ENCODE results near the gene PRELID3B.

The PRELID3B gene

GRCh38 chr20:59008715-59009336 lies 33.8 kb downstream of the PRELID3B start:
- DNase-seq = no peak

DNA sequence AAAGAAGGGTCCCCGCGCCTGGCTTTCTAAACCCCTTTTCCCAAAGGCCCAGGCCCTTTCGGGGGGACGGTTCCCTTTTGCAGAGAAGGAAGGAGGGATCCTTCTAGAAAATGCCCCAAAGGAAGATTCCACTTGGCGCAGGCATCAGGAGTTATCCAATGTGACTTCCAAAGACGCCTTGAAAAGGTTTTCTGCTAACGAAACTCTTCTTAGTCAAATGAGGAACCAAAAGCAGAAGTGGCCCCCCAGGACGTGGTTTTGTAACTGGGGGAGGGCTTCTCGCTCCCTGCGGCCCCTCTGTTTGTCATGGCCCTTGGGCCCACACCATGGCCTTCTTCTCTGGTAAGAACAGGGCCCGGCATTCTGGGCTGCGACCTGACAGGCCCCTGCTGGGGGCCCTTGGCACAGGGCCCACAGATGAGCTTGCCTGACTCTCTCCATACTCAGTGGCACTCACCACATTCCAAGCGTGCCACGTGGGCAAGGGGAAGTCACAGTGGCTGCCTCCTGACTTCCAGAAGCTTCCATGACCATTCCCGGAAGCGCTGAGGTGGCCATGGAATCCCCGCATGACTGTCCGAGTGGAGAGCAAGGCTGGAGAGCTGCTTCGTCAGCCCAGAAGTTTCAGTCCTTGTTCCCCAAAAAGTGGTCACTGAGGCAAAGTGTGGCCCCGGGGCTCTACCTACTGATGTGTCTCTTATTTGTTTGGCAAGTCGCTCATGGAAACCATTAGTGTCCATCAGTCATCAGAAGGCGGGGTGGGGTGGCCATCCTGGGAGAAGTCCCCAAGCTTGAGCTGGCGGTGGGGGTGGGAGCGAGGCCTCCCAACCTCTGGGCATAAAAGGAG lies 34.7 kb downstream of the PRELID3B start:
- peak; percentile 93 to 97 (median 94) for DNase-seq

- DNase-seq = peak; percentile 82 to 95 (median 89)
These were observed 35.5 kb downstream of the PRELID3B start, which contains the start of gene CTSZ for GRCh38 chr20:59006864-59007664. CTSZ (minus strand) TSS chr20:59007254; CDS start chr20:59007128, 126 bp downstream.

GRCh38 chr20:59006167-59006863 lies 36.3 kb downstream of the PRELID3B start:
- DNase-seq = peak; percentile 27 to 54 (median 40)

DNA sequence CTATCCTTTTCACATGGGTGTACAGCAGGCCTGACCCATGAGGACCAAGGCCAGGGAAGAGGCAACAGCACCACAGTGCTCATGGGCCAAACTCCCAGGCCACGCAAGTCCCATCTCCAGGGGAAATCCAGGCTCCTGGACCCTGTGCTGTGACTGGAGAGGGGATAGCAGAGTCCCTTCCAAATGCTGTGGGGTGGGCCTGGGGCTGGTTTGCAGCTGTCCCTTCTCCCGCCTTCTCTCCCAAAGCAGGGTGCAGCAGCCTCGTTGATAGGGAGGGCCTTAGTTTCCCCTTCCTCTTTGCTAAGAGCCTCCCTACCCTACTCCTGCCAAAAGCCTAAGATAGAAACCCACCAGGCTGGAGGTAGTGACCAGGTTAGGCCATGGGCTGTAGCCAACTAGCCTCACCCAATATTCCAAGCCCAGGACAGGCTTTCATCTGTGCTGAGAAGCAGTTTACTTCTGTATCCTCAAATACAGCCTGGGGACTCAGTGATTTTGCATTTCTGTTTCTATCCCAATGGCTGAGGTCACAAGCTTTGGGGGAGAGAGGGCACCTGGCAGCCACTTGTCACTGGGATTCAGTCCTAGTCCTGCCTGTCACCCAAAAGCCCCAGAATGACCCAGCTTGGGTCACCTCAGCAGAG lies 36.9 kb downstream of the PRELID3B start:
- no peak for DNase-seq

GRCh38 chr20:59004763-59005522 lies 37.6 kb downstream of the PRELID3B start:
- DNase-seq = peak; percentile 84 to 92 (median 92)

- DNase-seq = peak; percentile 87 to 95 (median 95)
These were observed 38.2 kb downstream of the PRELID3B start for GRCh38 chr20:59004493-59004762.

- DNase-seq = no peak
These were observed 38.6 kb downstream of the PRELID3B start for GRCh38 chr20:59003836-59004492.

GRCh38 chr20:59002874-59003399 lies 39.6 kb downstream of the PRELID3B start:
- DNase-seq = no peak

GRCh38 chr20:59002388-59002787 lies 40.2 kb downstream of the PRELID3B start:
- DNase-seq = no peak

DNA sequence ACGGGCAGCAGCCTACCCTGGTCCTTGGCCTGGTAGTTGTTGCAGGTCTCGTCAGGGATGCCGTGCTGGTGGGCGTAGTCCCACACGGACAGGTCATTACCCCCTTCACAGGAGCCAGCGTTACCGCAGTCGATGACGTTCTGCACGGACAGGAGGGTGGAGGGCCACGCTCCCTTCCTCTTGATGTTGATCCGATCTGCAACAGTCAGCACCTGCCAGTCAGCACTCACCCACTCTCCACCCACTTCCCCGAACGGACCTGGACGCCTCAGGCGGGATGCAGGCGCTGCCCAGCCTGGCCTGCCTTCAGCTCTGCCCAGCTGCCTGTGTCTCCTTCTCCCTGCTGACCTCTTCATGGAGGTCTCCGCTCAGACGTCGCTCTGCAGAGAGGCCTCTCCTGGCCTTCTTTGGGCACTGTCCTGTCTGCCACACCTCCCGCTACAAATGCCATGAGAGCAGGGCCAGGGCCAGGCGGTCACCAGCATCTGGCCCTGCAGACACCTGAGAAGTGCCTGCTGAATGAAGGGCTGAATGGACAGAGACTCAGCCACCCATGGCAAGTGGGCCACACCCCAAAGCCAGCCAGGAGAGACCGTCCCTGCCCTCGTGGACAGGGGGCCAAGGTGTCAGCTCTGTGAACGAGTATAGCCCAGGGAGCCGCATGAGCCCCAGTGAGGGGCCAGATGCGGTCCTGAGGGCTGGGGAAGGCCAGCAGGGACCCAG lies 41.0 kb downstream of the PRELID3B start:
- DNase-seq = peak in 2 of 4 experiments; percentile 31 to 39

DNA sequence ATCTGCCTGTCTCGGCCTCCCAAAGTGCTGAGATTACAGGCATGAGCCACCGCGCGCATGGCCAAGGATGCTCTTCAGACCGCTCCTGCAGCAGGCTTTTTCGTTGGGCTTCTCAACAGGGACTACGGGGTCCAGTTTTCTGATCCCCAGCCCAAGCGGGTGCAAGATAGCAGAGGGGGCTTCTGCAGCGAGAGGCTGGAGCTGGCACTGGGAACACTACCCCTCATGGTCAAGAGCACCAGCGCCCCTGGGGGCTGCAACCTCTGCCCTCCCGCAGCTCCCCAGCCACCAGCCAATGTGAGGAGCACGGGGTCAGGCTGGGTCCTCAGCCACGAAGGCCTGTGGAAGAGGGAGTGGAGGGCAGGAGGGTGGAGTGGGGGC lies 41.5 kb downstream of the PRELID3B start:
- no peak for DNase-seq

DNA sequence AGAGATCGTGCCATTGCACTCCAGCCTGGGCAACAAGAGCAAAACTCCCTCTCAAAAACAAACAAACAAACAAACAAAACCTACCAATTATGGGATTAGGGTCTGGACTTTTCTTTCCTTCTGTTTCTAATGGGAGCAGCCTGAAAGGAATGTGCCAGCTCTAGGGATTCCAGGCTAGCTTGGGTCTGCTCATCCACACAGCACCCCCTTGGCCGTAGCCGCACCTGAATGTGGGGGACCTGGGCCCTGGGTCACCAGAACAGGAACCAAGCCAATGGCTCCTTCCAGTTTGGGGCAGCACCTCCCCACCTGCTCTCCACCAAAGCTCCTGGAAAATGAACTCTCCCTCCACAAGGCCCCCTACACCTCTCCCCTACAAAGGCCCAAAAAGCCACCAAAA lies 42.3 kb downstream of the PRELID3B start:
- no peak for DNase-seq

DNA sequence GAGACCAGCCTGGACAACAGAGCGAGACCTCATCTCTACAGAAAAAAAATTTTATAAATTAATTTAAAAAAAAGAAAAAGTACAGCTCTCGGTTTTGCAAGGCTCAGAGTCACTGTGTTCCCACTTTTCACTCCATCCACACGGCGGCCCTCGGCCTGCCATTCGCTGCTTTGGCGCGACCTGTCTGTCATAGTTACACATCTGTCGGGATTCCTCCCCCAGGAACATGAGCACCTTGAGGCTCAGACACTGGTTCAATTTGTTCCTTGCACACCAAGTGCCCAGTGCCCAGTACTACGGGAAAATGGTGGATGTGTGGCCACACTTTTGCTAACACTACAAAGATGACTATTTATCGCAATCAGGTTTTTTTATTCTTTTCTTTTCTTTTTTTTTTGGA lies 43.9 kb downstream of the PRELID3B start:
- no peak for DNase-seq

DNA sequence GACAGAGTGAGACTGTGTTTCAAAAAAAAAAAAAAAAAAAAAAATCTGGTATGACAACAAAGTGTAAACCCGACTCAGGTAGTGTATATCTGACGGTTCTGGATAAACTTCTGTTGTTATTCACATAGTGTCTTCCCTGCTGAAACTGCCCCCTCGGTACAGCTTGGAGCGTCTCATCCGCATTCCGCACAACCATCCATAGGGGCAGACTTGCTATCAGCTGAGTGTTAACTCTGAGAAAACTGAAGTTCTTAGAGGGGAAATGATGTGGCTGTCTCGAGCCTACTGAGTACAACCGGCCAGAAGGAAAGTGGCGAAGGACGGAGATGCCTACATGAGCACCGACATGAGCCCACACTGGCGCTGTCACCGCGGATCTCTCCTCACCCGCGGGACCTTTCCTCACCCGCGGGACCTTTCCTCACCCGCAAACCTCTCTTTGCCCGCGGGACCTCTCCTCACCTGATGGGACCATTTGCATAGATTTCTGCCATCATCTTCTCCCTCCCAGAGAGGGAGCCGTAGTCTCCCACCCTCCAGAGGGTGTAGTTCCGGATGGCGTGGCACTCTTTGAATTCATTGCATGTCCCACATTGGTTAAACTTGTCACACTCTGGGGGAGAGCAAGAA lies 45.3 kb downstream of the PRELID3B start:
- no peak for DNase-seq

GRCh38 chr20:58996226-58996611 lies 46.4 kb downstream of the PRELID3B start:
- DNase-seq = no peak

GRCh38 chr20:58995461-58996225 lies 46.9 kb downstream of the PRELID3B start:
- no peak for DNase-seq

DNA sequence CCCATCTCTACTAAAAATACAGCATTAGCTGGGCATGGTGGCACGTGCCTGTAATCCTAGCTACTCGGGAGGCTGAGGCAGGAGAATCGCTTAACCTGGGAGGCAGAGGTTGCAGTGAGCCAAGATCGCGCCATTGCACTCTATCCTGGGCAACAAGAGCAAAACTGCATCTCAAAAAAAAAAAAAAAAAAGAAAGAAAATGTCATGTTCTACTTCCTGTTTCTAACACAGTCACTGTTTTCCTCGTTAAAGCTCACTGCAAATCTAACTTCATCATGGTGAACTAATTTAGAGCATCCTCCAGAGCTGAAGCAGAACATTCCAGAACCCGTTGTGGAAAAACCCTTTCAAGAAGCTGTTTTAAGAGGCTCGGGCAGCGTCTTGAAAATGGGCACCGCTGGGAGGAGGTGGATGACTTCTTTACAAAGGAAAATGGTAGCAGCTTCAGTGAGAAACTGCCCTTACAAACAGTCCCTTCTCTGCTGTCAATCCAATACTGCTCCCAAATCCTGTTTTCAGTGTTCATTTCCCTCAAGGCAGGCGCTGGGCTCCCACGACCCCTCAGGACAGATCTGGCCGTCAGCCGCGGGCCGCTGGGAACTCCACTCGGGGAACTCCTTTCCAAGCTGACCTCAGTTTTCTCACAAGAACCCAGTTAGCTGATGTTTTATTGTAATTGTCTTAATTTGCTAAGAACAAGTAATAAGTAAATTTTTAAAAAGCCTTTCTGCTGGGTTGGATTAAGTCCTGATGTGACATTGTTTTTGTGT lies 48.0 kb downstream of the PRELID3B start:
- DNase-seq = peak in 1 of 4 experiments; percentile 4
